ELR (cell line): ENCODE data around the gene CUX1.

Experiments used
- DNase-seq: peaks from one replicate; pipeline ENCODE4 v3.0.0-alpha.2; 2015; ENCODE audit warnings: low read depth

The CUX1 gene

DNA sequence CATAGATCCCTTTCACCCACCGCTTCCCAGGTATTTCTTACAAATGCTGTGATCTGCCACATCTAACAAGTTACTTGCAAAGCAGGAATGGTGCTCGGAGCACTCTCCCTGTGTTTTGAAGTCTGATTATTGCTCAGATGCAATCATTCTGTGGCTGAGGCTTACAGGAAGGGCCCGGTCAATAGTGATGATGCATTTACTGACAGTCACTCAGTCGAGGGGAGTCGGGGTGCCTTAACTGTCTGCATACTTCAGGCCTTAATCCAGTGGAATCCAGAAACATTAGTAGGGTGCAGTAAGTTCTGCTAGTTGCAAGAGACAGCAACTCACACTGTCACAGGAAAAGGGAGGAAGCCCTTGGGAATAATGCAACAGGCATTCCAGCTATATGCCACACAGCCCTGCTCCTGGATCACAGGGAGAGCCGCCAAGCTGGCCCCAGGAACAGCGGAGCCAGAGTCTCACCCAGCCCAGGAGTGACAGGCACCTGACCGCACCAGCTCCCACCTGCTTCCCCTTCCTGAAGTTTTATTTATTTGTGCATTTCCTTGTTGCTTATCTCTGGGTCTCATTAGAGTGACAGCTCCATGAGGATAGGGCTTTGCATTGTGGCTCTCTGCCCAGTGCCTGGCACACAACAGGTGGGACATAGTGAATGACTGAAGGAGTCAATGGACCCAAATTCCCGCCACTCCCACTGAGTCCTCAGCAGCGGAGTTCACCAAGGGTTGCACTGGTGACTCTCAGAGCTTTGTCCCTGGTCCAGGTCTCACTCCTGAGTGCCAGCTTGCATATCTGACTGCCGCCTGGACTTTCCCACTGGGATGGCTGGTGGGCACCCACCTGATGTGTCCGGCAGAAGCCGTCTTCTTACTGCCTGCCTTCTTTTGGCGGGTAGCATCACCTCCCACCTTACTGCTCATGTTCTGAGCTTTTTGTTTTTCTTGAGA, 256.8 kb downstream of the CUX1 start:
- DNase-seq: peak; percentile 75

- no peak for DNase-seq
Observed at GRCh38 chr7:102075126-102075525, 257.7 kb downstream of the CUX1 start.

DNA sequence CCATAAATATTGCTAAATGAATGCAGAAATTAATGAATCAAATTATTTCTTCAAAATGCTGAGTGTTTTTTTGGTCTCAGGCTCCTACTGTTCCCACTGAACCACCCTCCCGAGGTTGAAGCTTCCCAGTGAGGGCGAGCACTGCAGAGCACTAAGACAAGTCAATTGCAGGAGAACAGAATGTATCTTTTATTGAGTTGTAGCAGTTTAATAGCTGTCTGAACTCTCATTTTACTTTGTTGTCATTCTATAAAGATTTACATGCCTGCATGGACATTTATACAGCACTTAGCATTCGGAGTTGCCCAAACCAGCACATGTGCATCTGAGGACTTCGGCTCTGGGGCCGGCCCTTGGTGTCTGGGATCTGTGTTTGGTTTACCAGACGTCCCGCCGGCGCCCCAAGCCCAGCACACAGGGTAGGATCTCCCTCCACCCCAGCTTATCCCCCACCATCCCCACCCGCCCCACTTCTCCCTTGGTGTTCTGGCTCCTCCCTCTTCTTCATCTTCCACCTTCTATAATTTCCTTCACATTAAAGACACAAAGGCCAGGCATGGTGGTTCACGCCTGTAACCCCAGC, 258.2 kb downstream of the CUX1 start:
- DNase-seq: no peak

GRCh38 chr7:102077081-102077480, 259.7 kb downstream of the CUX1 start:
- no peak for DNase-seq

- no peak for DNase-seq
Observed at GRCh38 chr7:102079140-102080018, 262.0 kb downstream of the CUX1 start.

GRCh38 chr7:102080019-102080433, 262.6 kb downstream of the CUX1 start:
- no peak for DNase-seq

GRCh38 chr7:102080434-102081243, 263.2 kb downstream of the CUX1 start:
- no peak for DNase-seq

DNA sequence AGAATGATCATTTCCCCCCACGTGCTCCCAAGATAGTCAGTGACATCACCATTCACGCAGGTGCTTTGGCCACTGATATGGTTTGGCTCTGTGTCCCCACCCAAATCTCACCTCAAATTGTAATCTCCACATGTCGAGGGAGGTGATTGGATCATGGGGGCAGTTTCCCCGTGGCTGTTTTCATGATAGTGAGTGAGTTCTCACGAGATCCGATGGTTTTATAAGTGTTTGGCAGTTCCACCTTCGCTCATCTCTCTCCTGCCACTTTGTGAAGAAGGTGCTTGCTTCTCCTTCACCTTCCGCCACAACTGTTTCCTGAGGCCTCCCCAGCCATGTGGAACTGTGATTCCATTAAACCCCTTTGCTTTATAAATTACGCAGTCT, 263.8 kb downstream of the CUX1 start:
- no peak for DNase-seq

DNA sequence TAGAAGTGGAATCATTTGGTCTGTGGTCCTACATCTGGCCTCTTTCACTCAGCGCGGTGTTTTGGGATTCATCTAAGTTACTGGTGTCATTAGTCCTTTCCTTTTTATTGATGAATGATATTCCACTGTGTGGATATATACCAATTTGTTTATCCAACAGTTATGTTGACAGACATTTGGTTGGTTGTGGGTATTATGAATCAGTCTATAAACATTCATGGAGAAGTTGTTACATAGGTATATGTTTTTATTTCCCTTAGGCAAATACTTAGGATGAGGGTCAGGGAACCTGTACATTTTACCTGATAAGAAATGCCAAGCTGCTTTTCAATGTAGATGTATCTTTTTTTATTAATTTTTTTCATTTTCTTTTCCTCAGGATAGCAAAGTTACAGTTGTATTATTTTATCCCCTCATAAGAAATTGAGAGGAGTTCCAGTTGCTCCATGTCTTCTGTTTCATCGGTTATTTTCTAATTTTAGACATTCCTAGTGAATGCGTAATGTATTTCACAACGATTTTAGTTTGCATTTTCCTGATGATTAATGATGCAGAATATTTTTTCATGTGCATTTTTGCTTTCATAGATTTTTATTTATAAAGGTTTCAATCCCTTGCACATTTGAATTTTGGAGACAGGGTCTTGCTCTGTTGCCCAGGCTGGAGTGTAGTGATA, 265.4 kb downstream of the CUX1 start:
- peak; percentile 49 for DNase-seq

GRCh38 chr7:102085218-102085772, 267.9 kb downstream of the CUX1 start:
- DNase-seq: no peak

DNA sequence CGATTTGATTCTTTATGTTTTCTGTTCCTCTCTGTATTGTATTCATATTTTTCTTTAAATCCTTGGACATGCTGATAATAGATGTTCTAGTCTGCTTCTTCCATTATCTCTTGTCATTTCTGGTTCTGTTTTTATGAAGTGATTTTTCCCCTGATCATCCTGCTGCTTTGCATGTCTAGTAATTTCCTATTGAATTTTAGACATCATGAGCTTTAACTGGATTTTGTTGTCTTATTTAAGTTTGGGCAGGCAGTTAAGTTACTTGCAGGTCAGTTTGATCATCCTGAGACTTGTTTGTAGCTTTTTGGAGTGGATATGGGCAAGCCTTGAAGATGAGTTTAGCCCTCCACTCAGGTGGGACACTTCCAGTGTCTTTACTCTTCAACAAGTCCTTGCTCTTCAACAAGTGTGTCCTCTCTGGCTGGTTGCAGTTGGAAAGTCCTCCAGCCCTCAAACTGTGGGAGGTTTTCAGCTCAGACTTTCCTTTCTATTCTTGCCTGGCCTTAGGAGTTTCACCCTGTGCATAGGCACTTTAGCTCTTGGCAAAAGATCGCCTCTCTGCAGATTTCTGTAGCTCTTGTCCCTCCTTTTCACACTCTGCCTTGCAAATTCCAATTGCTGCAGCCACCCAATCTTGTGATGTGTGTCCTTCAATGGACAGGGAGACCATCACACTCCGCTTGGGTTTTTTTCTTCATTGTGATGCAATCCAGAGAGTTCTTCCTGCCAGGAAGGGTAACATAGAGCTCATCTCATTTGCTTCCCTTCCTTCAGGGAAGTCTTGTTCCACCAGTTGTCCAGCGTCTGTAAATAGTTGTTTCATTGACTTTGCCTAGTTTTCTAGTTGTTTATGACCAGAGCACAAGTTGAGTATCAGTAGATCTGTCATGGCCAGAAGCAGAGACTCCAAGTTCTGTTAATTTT, 272.0 kb downstream of the CUX1 start:
- no peak for DNase-seq

- DNase-seq: no peak
Observed at GRCh38 chr7:102093599-102094315, 276.3 kb downstream of the CUX1 start.

DNA sequence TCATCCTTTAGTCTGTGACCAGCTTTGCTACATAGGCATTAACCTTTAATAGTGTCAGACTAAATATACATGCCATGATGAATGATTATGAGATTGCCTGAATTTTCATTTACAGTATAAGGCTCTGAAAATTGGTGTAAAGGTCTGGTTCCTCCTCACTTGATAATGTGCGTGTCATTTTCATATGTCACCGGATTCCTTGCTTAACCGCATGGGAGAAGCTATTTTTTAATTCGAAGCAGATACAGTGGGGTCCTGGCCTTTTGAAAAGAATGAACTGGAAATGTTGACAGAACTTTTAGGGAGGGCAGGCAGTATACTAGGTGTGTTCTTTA, 276.9 kb downstream of the CUX1 start:
- DNase-seq: no peak

- no peak for DNase-seq
Observed at GRCh38 chr7:102095321-102096011, 278.0 kb downstream of the CUX1 start.

DNA sequence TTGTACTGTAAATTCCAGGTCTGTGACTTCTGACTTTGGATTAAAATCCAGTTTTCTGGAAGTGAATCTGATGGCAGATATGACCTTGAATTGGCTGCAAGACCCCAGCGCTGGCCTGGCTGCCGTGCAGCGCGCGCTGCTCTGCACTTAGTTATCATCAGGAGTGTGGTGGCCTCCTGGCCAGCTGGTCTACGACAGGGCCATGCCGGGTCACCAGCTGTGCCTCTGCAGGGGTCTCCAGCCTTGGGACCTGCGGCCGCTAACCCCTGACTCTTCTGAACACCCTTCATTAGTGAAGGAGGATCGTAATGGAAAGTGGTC, 278.5 kb downstream of the CUX1 start:
- DNase-seq: no peak

DNA sequence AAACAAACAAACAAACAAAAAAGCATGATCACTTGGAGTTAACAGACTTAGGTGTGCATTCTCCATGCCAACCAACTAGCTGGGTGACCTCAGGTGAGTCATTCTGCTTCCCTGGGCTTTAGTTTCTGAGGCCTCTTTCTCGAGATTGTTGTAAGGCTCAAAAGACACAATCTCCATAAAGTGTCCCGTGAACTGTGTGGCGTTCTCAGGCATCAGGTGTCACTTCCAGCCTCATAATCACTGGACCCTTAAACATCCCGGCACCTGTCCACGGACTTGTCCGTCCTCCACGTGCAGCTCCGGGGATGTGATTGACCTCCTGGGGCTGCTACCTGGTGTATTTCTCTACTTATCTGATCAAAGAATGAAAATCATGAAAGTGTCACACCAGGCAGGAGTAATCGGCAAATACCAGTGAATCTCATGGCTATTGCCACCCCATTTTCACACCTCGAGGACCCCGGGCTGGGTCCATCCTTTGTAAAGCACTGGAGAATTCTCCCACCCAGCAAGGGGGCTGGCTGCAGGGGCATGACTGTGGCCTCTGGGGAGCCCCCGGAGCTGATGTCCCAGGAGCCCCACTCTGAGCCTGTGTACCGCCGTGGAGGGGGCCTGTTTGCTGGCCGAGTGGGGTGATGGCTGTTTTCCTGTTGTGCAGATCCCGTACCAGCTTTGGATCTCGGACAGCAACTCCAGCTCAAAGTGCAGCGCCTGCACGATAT, 279.4 kb downstream of the CUX1 start:
- no peak for DNase-seq

- no peak for DNase-seq
Observed at GRCh38 chr7:102097601-102098161, 280.3 kb downstream of the CUX1 start.

DNA sequence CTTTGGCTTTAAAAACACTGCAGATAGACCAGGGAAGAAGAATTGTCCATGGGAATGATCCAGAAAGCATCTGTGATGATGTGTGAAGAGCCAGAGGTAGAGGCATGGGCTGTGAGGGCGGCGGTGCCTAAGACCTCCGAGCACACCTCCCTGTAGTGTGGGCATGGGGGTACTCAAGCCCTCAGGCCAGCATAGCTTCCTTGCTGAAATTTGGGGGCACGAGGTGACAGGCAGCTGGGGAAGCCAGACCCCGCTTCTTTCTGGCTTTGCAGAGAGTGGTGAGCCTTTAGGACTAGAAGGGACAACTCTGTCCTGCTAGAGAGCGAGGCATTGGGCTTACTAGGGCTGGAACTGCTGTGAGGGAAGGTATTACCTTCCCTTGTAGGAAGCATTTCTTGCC, 281.6 kb downstream of the CUX1 start:
- no peak for DNase-seq
